HL-60 (cell line): ENCODE measurements around the gene MAPK7.

ENCODE experiments used
- DNase-seq, 2 experiments: peaks; one replicate each; pipeline ENCODE4 v3.0.0-alpha.2; 2010 to 2020; ENCODE audit warnings: low read depth in 1 of 2, low spot score in 1 of 2
- H3K27ac ChIP-seq: fragments of 250-450 bp; sonication (Bioruptor Pico); replicated peaks from 2 replicates; pipeline ENCODE4 v1.5.1; 2020; ENCODE audit warnings: mild to moderate bottlenecking, moderate library complexity
- H3K27me3 ChIP-seq: fragments of 250-450 bp; sonication (Bioruptor Pico); 2 replicates; pipeline ENCODE4 v1.5.1; 2021; ENCODE audit warnings: mild to moderate bottlenecking, moderate library complexity; ENCODE audit not compliant: insufficient read depth, poor library complexity, severe bottlenecking
- H3K4me3 ChIP-seq: replicated peaks from 2 replicates; pipeline ENCODE4 v1.5.1; 2011; ENCODE audit warnings: mild to moderate bottlenecking, control low read depth, low read length; ENCODE audit not compliant: insufficient read depth
- CTCF ChIP-seq: IDR thresholded peaks from one replicate; pipeline ENCODE4 v1.5.1; 2011; ENCODE audit warnings: low read length, control low read depth, inconsistent platforms; ENCODE audit not compliant: insufficient read depth
- GABPA ChIP-seq: IDR thresholded peaks from 2 replicates; pipeline ENCODE4 v1.6.1; 2012; ENCODE audit warnings: low read depth
- POLR2AphosphoS5 ChIP-seq: IDR thresholded peaks from 2 replicates; pipeline ENCODE4 v1.6.1; 2012; ENCODE audit warnings: low read depth
- REST ChIP-seq: IDR thresholded peaks from 2 replicates; pipeline ENCODE4 v1.6.1; 2012; ENCODE audit warnings: low read depth; ENCODE audit not compliant: insufficient replicate concordance
- SPI1 ChIP-seq: IDR thresholded peaks from 2 replicates; pipeline ENCODE4 v1.6.1; 2012; ENCODE audit warnings: low read depth, mild to moderate bottlenecking, borderline replicate concordance

MAPK7 gene

GRCh38 chr17:19357351-19357750 is 20.9 kb upstream of the MAPK7 start:
- H3K27me3 ChIP-seq: no peaks in the 10 kb centered on the region
- TF ChIP-seq CTCF (no peak), REST (no peak), POLR2AphosphoS5 (no peak), SPI1 (no peak), GABPA (no peak)
- no peak for DNase-seq
- no peak overlapping the region for H3K27ac ChIP-seq
- no peak overlapping the region for H3K4me3 ChIP-seq

GRCh38 chr17:19357761-19358160 is 20.5 kb upstream of the MAPK7 start:
- DNase-seq: no peak
- no peak overlapping the region for H3K27ac ChIP-seq
- TF ChIP-seq REST (no peak), SPI1 (no peak)
- H3K27me3 ChIP-seq: no peaks in the 10 kb centered on the region
- H3K4me3 ChIP-seq: no peak overlapping the region

- TF ChIP-seq SPI1: no peak
- TF ChIP-seq CTCF: no peak
- no peak for TF ChIP-seq REST
- no peak for TF ChIP-seq GABPA
- no peak for TF ChIP-seq POLR2AphosphoS5
- no peaks in the 10 kb centered on the region for H3K27me3 ChIP-seq
- no peak overlapping the region for H3K4me3 ChIP-seq
- H3K27ac ChIP-seq: no peak overlapping the region
- DNase-seq: no peak
These were observed 19.1 kb upstream of the MAPK7 start for GRCh38 chr17:19359151-19359550.

- Histone ChIP-seq H3K27me3 (no peaks in the 10 kb centered on the region), H3K4me3 (no peak overlapping the region), H3K27ac (no peak overlapping the region)
- DNase-seq: no peak
- TF ChIP-seq SPI1 (no peak), POLR2AphosphoS5 (no peak), GABPA (no peak), CTCF (no peak), REST (no peak)
These were observed 18.4 kb upstream of the MAPK7 start for GRCh38 chr17:19359856-19360255.
